ENCODE results near the gene E2F3. TPM values are rescaled to one million over a fixed set of nuclear protein-coding genes. Genes with fewer than 3 reads are reported as not detected.

The E2F3 gene
- total RNA-seq, 2 donors from 2014 or later, result 38.2 TPM

- WGBS, 2 experiments (ENCODE audit: insufficient coverage in 1 of 2, insufficient read length in 1 of 2), result 0% methylated on average over 72 of the region's 73 CpGs; no CpG with 5 or more reads in 1 of the 2 experiments
- no peak for TF ChIP-seq CTCF (conservative IDR thresholded peaks at IDR 0.05)
- Mint-ChIP-seq H3K36me3 (ENCODE audit: low read depth) (peaks cover 13% of the 10 kb centered on the region), H3K4me1 (peaks cover 18% of the 10 kb centered on the region), H3K27ac (peak overlapping the region; percentile 96), H3K27me3 (ENCODE audit: insufficient read depth) (peaks cover 6% of the 10 kb centered on the region), H3K4me3 (peak overlapping the region; percentile 89), H3K9me3 (peaks cover 4% of the 10 kb centered on the region)
- H3K27ac ChIP-seq (ENCODE audit: low read depth, low read length), result peak overlapping the region; percentile 97
- peak; percentile 73 for DNase-seq
- peak overlapping the region; percentile 88 for H3K9ac ChIP-seq (ENCODE audit: extremely low read depth, low read length, poor library complexity, severe bottlenecking)
- H3K27me3 ChIP-seq (ENCODE audit: control insufficient read depth, insufficient read depth, low read length, poor library complexity, severe bottlenecking), result no peaks in the 10 kb centered on the region
- peak overlapping the region; percentile 99 for H3K4me3 ChIP-seq (ENCODE audit: low read length)
- peaks cover 8% of the 10 kb centered on the region for H3K9me3 ChIP-seq (ENCODE audit: control insufficient read depth, low read length)
- H3K36me3 ChIP-seq (ENCODE audit: control insufficient read depth, insufficient read depth, low read length), result peaks cover 18% of the 10 kb centered on the region
- no peaks in the 10 kb centered on the region for H3K4me1 ChIP-seq (ENCODE audit: control insufficient read depth, insufficient read depth, low read length)
Observed at GRCh38 chr6:20402342-20403069, 827 bp downstream of the E2F3 start.

- Histone ChIP-seq H3K4me1 (ENCODE audit: control insufficient read depth, insufficient read depth, low read length) (no peaks in the 10 kb centered on the region), H3K27me3 (ENCODE audit: control insufficient read depth, insufficient read depth, low read length, poor library complexity, severe bottlenecking) (no peaks in the 10 kb centered on the region), H3K4me3 (ENCODE audit: low read length) (peak overlapping the region; percentile 99), H3K9ac (ENCODE audit: extremely low read depth, low read length, poor library complexity, severe bottlenecking) (peak overlapping the region; percentile 93), H3K36me3 (ENCODE audit: control insufficient read depth, insufficient read depth, low read length) (peaks cover 25% of the 10 kb centered on the region), H3K27ac (ENCODE audit: low read depth, low read length) (peak overlapping the region; percentile 97), H3K9me3 (ENCODE audit: control insufficient read depth, low read length) (peaks cover under 1% of the 10 kb centered on the region)
- H3K27me3 Mint-ChIP-seq (ENCODE audit: insufficient read depth), result peaks cover 3% of the 10 kb centered on the region
- peak; percentile 95 for DNase-seq
- peak; percentile 32 for TF ChIP-seq CTCF (conservative IDR thresholded peaks at IDR 0.05)
- peaks cover 25% of the 10 kb centered on the region for H3K4me1 Mint-ChIP-seq
- 0% methylated on average over 59 of the region's 72 CpGs; no CpG with 5 or more reads in 1 of the 2 experiments for WGBS, 2 experiments (ENCODE audit: insufficient coverage in 1 of 2, insufficient read length in 1 of 2)
- H3K36me3 Mint-ChIP-seq (ENCODE audit: low read depth), result peaks cover 19% of the 10 kb centered on the region
- peak overlapping the region; percentile 89 for H3K4me3 Mint-ChIP-seq
- peak overlapping the region; percentile 61 for H3K27ac Mint-ChIP-seq
- peaks cover 1% of the 10 kb centered on the region for H3K9me3 Mint-ChIP-seq
Observed at GRCh38 chr6:20403070-20403765, 1.5 kb downstream of the E2F3 start.

- DNase-seq, result peak; percentile 85
- no peaks in the 10 kb centered on the region for H3K9me3 Mint-ChIP-seq
- H3K4me3 Mint-ChIP-seq, result peak overlapping the region; percentile 89
- H3K4me3 ChIP-seq (ENCODE audit: low read length), result peak overlapping the region; percentile 99
- H3K36me3 Mint-ChIP-seq (ENCODE audit: low read depth), result peaks cover 21% of the 10 kb centered on the region
- TF ChIP-seq CTCF (conservative IDR thresholded peaks at IDR 0.05), result no peak
- WGBS, 2 experiments (ENCODE audit: insufficient coverage in 1 of 2, insufficient read length in 1 of 2), result 0% methylated on average over 9 to 36 of the region's 38 CpGs
- peak overlapping the region; percentile 96 for H3K27ac Mint-ChIP-seq
- peaks cover 33% of the 10 kb centered on the region for H3K36me3 ChIP-seq (ENCODE audit: control insufficient read depth, insufficient read depth, low read length)
- H3K27me3 ChIP-seq (ENCODE audit: control insufficient read depth, insufficient read depth, low read length, poor library complexity, severe bottlenecking), result no peaks in the 10 kb centered on the region
- peaks cover 4% of the 10 kb centered on the region for H3K4me1 ChIP-seq (ENCODE audit: control insufficient read depth, insufficient read depth, low read length)
- H3K27me3 Mint-ChIP-seq (ENCODE audit: insufficient read depth), result no peaks in the 10 kb centered on the region
- H3K9me3 ChIP-seq (ENCODE audit: control insufficient read depth, low read length), result no peaks in the 10 kb centered on the region
- peak overlapping the region; percentile 93 for H3K9ac ChIP-seq (ENCODE audit: extremely low read depth, low read length, poor library complexity, severe bottlenecking)
- H3K27ac ChIP-seq (ENCODE audit: low read depth, low read length), result peak overlapping the region; percentile 97
- peaks cover 28% of the 10 kb centered on the region for H3K4me1 Mint-ChIP-seq
Observed at GRCh38 chr6:20403766-20404640, 2.3 kb downstream of the E2F3 start.
